COLO668 (cell line): ENCODE data around the gene SPOCK1.
"Not testable (repeated sequence)": the region's sequence is repeated elsewhere in the genome, so short reads cannot be mapped to it uniquely, and the experiment has no call there.

ENCODE experiments used
- DNase-seq: peaks from one replicate; lab custom pipeline; 2025; ENCODE audit not compliant: unreplicated experiment; lab: John Stamatoyannopoulos, UW

Gene SPOCK1

GRCh38 chr5:136998854-136999357 is 500.2 kb downstream of the SPOCK1 start:
- peak; percentile 30 for DNase-seq

GRCh38 chr5:136994154-136994553 is 505.0 kb downstream of the SPOCK1 start:
- DNase-seq = no peak

GRCh38 chr5:136992796-136993489 is 506.2 kb downstream of the SPOCK1 start:
- DNase-seq = no peak

GRCh38 chr5:136985785-136986475 is 513.2 kb downstream of the SPOCK1 start:
- no peak for DNase-seq

GRCh38 chr5:136984772-136985446 is 514.2 kb downstream of the SPOCK1 start:
- no peak for DNase-seq

GRCh38 chr5:136981936-136982335 is 517.2 kb downstream of the SPOCK1 start:
- DNase-seq = no peak

- no peak for DNase-seq
Measured at GRCh38 chr5:136979131-136979530, 520.0 kb downstream of the SPOCK1 start.

- DNase-seq = no peak
Measured at GRCh38 chr5:136963504-136963903, 535.6 kb downstream of the SPOCK1 start.

- DNase-seq = no peak
Measured at GRCh38 chr5:136957428-136957827, 541.7 kb downstream of the SPOCK1 start.

GRCh38 chr5:136954142-136954541 is 545.0 kb downstream of the SPOCK1 start:
- not testable (repeated sequence) for DNase-seq

- not testable (repeated sequence) for DNase-seq
Measured at GRCh38 chr5:136953346-136954069, 545.6 kb downstream of the SPOCK1 start.

- no peak for DNase-seq
Measured at GRCh38 chr5:136927571-136927970, 571.6 kb downstream of the SPOCK1 start.

- DNase-seq = no peak
Measured at GRCh38 chr5:136926073-136926472, 573.1 kb downstream of the SPOCK1 start.
